ENCODE measurements around the gene GRK3. TPM values are rescaled to one million over a fixed set of nuclear protein-coding genes. Genes with fewer than 3 reads are reported as not detected.
A peak's percentile ranks its signal among the peaks of the same experiment; 100 is the strongest.

Gene GRK3
- total RNA-seq, 4 donors from 2014 or later: 8.2 to 12.9 (median 10.2) TPM

DNA sequence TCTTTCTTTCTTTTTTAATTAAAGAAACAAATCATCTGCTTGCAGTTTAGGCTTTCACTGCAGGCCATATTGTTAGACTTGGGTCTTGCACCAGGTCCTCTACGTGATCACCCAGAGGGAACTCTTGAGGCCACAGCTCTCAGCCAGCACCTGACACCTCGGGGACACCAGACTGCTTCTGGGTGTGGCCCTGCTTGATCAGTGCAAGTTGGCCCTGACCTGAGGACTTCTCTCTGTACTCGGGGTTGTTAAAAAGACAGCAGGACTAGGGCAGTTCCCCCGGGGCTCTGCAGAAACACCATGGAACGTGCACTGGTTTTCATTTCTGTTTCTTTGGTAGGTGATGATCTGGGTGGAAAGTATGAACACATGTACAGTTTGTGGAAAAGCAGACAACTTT, 126.3 kb downstream of the GRK3 start:
- no peak for DNase-seq (ENCODE audit: low spot score in 2 of 2)
- H3K36me3 ChIP-seq: peaks cover 0 to 32% (median 0%) of the 10 kb centered on the region in 3 donors
- H3K4me3 ChIP-seq: no peak overlapping the region
- H3K27ac ChIP-seq: no peak overlapping the region
- no peaks in the 10 kb centered on the region for H3K4me1 ChIP-seq
- TF ChIP-seq, protein P1, sequence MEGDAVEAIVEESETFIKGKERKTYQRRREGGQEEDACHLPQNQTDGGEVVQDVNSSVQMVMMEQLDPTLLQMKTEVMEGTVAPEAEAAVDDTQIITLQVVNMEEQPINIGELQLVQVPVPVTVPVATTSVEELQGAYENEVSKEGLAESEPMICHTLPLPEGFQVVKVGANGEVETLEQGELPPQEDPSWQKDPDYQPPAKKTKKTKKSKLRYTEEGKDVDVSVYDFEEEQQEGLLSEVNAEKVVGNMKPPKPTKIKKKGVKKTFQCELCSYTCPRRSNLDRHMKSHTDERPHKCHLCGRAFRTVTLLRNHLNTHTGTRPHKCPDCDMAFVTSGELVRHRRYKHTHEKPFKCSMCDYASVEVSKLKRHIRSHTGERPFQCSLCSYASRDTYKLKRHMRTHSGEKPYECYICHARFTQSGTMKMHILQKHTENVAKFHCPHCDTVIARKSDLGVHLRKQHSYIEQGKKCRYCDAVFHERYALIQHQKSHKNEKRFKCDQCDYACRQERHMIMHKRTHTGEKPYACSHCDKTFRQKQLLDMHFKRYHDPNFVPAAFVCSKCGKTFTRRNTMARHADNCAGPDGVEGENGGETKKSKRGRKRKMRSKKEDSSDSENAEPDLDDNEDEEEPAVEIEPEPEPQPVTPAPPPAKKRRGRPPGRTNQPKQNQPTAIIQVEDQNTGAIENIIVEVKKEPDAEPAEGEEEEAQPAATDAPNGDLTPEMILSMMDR (IDR thresholded peaks at IDR 0.05): no peak
- TF ChIP-seq POLR2A (IDR thresholded peaks at IDR 0.05) (no peak), EP300 (IDR thresholded peaks at IDR 0.05) (no peak)
- H3K9me3 ChIP-seq: no peaks in the 10 kb centered on the region
- H3K27me3 ChIP-seq: no peaks in the 10 kb centered on the region
- WGBS, 2 donors: 69 to 70% methylated on average over 5 of the region's 5 CpGs

DNA sequence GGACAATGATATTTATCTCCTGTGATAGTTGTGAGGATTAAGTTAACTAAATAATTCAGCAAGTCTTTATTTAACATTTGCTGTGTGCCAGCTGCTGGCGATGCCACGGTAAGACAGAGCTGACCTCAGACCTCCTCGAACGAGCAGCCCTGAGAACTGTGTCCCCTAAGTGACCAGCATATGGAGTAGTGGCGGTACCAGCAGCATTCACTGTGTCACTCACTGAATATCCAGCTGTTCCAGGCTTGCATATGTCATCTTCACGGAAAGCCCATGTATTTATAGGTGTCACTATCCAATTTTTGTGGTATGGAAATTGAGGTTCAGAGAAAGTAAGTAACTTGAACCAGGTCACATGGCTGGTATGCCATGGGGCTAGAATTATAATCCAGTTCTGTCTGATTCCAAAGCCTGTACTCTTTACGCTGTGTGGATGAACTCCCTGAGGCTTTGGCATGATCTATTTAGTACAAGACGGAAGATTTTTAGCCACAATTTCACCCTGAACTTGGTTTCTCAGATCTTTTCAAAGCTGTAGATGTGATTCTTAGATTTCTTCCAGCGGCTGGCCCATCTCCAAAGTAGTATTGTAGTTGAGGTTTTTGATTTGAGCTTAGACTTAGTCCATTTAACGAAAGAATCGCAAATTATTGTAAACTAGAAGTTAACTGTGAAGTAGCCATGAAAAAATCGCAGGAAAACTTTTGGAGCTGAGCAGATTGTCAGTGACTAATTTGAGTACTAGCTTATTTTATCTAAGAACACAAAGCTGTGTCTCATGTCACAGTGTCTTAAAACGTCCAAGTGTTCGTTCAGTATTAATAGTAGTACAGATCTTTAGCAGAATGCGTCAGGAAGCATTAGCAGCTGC, 128.2 kb downstream of the GRK3 start:
- H3K36me3 ChIP-seq: peaks cover 0 to 32% (median 0%) of the 10 kb centered on the region in 3 donors
- H3K27ac ChIP-seq: no peak overlapping the region
- no peak overlapping the region for H3K4me3 ChIP-seq
- 73 to 80% methylated on average over 15 of the region's 15 CpGs for WGBS, 2 donors
- no peak for TF ChIP-seq EP300 (IDR thresholded peaks at IDR 0.05)
- TF ChIP-seq, protein P1 (IDR thresholded peaks at IDR 0.05): no peak
- TF ChIP-seq POLR2A (IDR thresholded peaks at IDR 0.05): no peak
- no peaks in the 10 kb centered on the region for H3K27me3 ChIP-seq
- H3K9me3 ChIP-seq: no peaks in the 10 kb centered on the region
- peaks cover 0 to 9% (median 2%) of the 10 kb centered on the region in 4 donors for H3K4me1 ChIP-seq
- DNase-seq (ENCODE audit: low spot score in 2 of 2): no peak

DNA sequence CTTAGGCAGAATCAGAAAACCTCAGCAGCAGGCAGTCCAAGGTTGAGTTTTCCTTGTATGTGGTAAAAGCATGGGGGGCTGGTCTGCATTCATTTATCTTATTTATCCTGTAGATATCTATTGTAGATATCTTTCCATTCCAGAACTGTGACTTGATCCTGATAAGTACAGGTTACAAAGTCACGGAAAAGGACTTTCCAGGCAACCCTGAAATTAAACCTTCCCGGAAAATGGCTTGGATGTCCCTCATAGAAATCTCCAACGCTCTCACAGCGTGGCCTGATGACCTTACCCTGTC, 128.7 kb downstream of the GRK3 start:
- Histone ChIP-seq H3K36me3 (peaks cover 0 to 32% (median 0%) of the 10 kb centered on the region in 3 donors), H3K9me3 (no peaks in the 10 kb centered on the region), H3K27ac (no peak overlapping the region), H3K27me3 (no peaks in the 10 kb centered on the region), H3K4me3 (no peak overlapping the region), H3K4me1 (peaks cover 0 to 9% (median 3%) of the 10 kb centered on the region in 4 donors)
- TF ChIP-seq, protein P1 (IDR thresholded peaks at IDR 0.05): no peak
- TF ChIP-seq EP300 (IDR thresholded peaks at IDR 0.05) (no peak), POLR2A (IDR thresholded peaks at IDR 0.05) (no peak)
- no peak for DNase-seq (ENCODE audit: low spot score in 2 of 2)
- 94 to 100% methylated on average over 4 of the region's 4 CpGs for WGBS, 2 donors

DNA sequence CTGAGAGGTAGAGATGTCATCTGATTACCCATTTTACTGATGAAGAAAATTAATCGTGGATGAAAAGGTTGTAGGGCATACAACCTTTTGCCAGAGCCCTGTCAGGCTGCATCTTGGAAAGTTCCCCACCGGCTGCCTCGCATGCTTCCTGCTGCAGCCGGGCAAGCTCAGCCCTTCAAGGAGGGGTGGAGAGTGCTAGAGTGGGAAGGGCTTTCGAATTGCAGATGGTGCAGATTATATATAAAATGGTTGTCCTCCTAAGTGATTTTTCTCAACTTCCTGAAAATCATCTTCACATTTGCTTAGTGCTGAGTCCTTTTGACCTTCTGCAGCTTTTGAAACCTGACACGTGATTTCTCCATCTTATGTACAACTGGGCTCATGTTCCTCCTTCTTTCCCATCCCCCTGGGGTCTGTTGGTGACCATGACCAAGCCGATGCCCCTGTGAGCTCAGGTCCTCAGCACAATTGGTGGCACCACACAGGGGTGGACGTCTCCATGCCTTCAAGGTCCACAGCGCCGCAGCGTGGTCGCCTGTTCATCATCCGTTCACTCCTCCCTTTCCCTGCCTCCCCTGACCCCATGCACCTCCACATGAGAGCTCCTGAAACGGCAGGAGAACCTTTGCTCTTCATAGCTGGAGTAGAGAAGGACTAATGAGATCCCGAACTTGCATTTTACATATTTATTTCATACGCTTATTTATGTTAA, 129.9 kb downstream of the GRK3 start:
- Histone ChIP-seq H3K4me3 (no peak overlapping the region), H3K9me3 (no peaks in the 10 kb centered on the region), H3K36me3 (peaks cover 0 to 32% (median 0%) of the 10 kb centered on the region in 3 donors), H3K27me3 (no peaks in the 10 kb centered on the region), H3K27ac (no peak overlapping the region), H3K4me1 (peaks cover 0 to 9% (median 3%) of the 10 kb centered on the region in 4 donors)
- no peak for DNase-seq (ENCODE audit: low spot score in 2 of 2)
- TF ChIP-seq EP300 (IDR thresholded peaks at IDR 0.05) (peak in 1 of 2 donors; percentile 23), POLR2A (IDR thresholded peaks at IDR 0.05) (no peak)
- WGBS, 2 donors: 90 to 95% methylated on average over 16 of the region's 16 CpGs

DNA sequence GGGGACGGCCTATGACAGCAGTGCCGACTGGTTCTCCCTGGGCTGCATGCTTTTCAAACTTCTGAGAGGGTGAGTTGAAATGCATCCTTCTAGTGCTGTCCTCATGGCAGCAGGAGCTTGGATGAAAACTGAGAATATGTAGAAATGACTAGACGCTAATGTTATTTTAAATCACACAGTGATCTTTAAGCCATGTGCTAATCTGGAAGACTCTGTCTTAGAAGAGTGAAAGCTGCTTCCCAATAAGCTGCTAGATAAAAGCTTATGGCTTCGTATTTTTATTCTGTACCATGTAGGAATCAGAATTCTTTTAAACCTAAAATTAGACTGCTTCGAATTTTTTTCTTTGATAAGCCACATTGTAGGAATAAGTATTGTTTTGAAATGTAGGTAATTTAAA, 130.7 kb downstream of the GRK3 start:
- H3K27ac ChIP-seq: no peak overlapping the region
- DNase-seq (ENCODE audit: low spot score in 2 of 2): no peak
- H3K4me3 ChIP-seq: no peak overlapping the region
- H3K27me3 ChIP-seq: no peaks in the 10 kb centered on the region
- H3K9me3 ChIP-seq: no peaks in the 10 kb centered on the region
- TF ChIP-seq POLR2A (IDR thresholded peaks at IDR 0.05): no peak
- TF ChIP-seq, protein P1 (IDR thresholded peaks at IDR 0.05): no peak
- TF ChIP-seq EP300 (IDR thresholded peaks at IDR 0.05): no peak
- 91 to 95% methylated on average over 5 of the region's 5 CpGs for WGBS, 2 donors
- H3K36me3 ChIP-seq: peaks cover 0 to 26% (median 0%) of the 10 kb centered on the region in 3 donors
- H3K4me1 ChIP-seq: peaks cover 0 to 9% (median 3%) of the 10 kb centered on the region in 4 donors
